HG02588 (cell line): ENCODE results near the gene ABL1.

Experiments
- ATAC-seq: cut with Tn5 transposase; IDR thresholded peaks from one replicate; pipeline ENCODE4 v1.9.1; 2021; ENCODE audit warnings: mild to moderate bottlenecking, moderate library complexity; ENCODE audit not compliant: unreplicated experiment

The ABL1 gene

GRCh38 chr9:130870491-130871381 lies 35.7 kb downstream of the ABL1 start:
- no peak for ATAC-seq

GRCh38 chr9:130871395-130872062 lies 36.5 kb downstream of the ABL1 start:
- ATAC-seq = no peak

- no peak for ATAC-seq
Measured at GRCh38 chr9:130872093-130872492, 37.0 kb downstream of the ABL1 start.

- ATAC-seq = no peak
Measured at GRCh38 chr9:130872508-130872907, 37.5 kb downstream of the ABL1 start.

GRCh38 chr9:130872912-130873503 lies 38.0 kb downstream of the ABL1 start:
- no peak for ATAC-seq

GRCh38 chr9:130873966-130874365 lies 38.9 kb downstream of the ABL1 start:
- ATAC-seq = no peak

- no peak for ATAC-seq
Measured at GRCh38 chr9:130874783-130875182, 39.7 kb downstream of the ABL1 start.

- ATAC-seq = no peak
Measured at GRCh38 chr9:130877300-130877699, 42.2 kb downstream of the ABL1 start.

- no peak for ATAC-seq
Measured at GRCh38 chr9:130878295-130878694, 43.2 kb downstream of the ABL1 start.

- ATAC-seq = no peak
Measured at GRCh38 chr9:130879863-130880411, 44.9 kb downstream of the ABL1 start.

GRCh38 chr9:130880599-130881220 lies 45.7 kb downstream of the ABL1 start:
- ATAC-seq = no peak

GRCh38 chr9:130881516-130881915 lies 46.5 kb downstream of the ABL1 start:
- no peak for ATAC-seq

GRCh38 chr9:130882696-130883225 lies 47.7 kb downstream of the ABL1 start:
- no peak for ATAC-seq

GRCh38 chr9:130883479-130883878 lies 48.4 kb downstream of the ABL1 start:
- no peak for ATAC-seq

- no peak for ATAC-seq
Measured at GRCh38 chr9:130884111-130884531, 49.1 kb downstream of the ABL1 start.

GRCh38 chr9:130884542-130885483 lies 49.8 kb downstream of the ABL1 start:
- ATAC-seq = no peak

GRCh38 chr9:130885484-130886375 lies 50.7 kb downstream of the ABL1 start:
- no peak for ATAC-seq

GRCh38 chr9:130886981-130887380 lies 51.9 kb downstream of the ABL1 start:
- ATAC-seq = no peak
